H9 (cell line): ENCODE data around the gene CTSE. TPM values are rescaled to one million over a fixed set of nuclear protein-coding genes. Genes with fewer than 3 reads are reported as not detected.

Experiments used
- DNase-seq: peaks from one replicate; pipeline ENCODE4 v3.0.0-alpha.2; 2017
- H2AFZ ChIP-seq: one replicate; pipeline ENCODE4 v1.6.1; 2013; ENCODE audit warnings: mild to moderate bottlenecking, low read length, control low read depth, moderate library complexity
- H2AK5ac ChIP-seq: 2 replicates; pipeline ENCODE4 v1.6.1; 2013; ENCODE audit warnings: low read length, control low read depth, mixed read lengths; ENCODE audit not compliant: insufficient read length
- H2BK120ac ChIP-seq: one replicate; pipeline ENCODE4 v1.6.1; 2013; ENCODE audit warnings: low read depth, mild to moderate bottlenecking, low read length, control low read depth, inconsistent platforms; ENCODE audit not compliant: poor library complexity, severe bottlenecking
- H2BK12ac ChIP-seq: 2 replicates; pipeline ENCODE4 v1.6.1; 2013; ENCODE audit warnings: low read length, control low read depth, mixed read lengths, low read depth; ENCODE audit not compliant: insufficient read length
- H2BK15ac ChIP-seq: 2 replicates; pipeline ENCODE4 v1.6.1; 2013; ENCODE audit warnings: low read depth, low read length, control low read depth
- H2BK20ac ChIP-seq: one replicate; pipeline ENCODE4 v1.6.1; 2013; ENCODE audit warnings: low read depth, mild to moderate bottlenecking, low read length, control low read depth, inconsistent platforms; ENCODE audit not compliant: poor library complexity, severe bottlenecking
- H2BK5ac ChIP-seq: 2 replicates; pipeline ENCODE4 v1.6.1; 2013; ENCODE audit warnings: low read length, control low read depth, mixed read lengths; ENCODE audit not compliant: insufficient read length
- H3K14ac ChIP-seq: 2 replicates; pipeline ENCODE4 v1.6.1; 2013; ENCODE audit warnings: low read length, control low read depth; ENCODE audit not compliant: insufficient read depth
- H3K18ac ChIP-seq: 2 replicates; pipeline ENCODE4 v1.6.1; 2013; ENCODE audit warnings: low read depth, mild to moderate bottlenecking, mixed read lengths, low read length, control low read depth; ENCODE audit not compliant: insufficient read length
- H3K23ac ChIP-seq: 2 replicates; pipeline ENCODE4 v1.6.1; 2013; ENCODE audit warnings: low read length, control low read depth, mixed read lengths, low read depth; ENCODE audit not compliant: insufficient read length
- H3K23me2 ChIP-seq: 2 replicates; pipeline ENCODE4 v1.6.1; 2013; ENCODE audit warnings: low read depth, mild to moderate bottlenecking, mixed read lengths, low read length, control low read depth; ENCODE audit not compliant: insufficient read length, poor library complexity, severe bottlenecking
- H3K27ac ChIP-seq: 2 replicates; pipeline ENCODE4 v1.5.1; 2013; ENCODE audit warnings: low read length, control low read depth, mixed read lengths, low read depth; ENCODE audit not compliant: insufficient read length
- H3K27me3 ChIP-seq: 2 replicates; pipeline ENCODE4 v1.6.1; 2013; ENCODE audit warnings: low read length, control low read depth, inconsistent platforms; ENCODE audit not compliant: insufficient read depth
- H3K4ac ChIP-seq: 2 replicates; pipeline ENCODE4 v1.6.1; 2013; ENCODE audit warnings: low read depth, mild to moderate bottlenecking, control low read depth, inconsistent platforms, low read length, moderate library complexity
- H3K4me1 ChIP-seq: 2 replicates; pipeline ENCODE4 v1.6.1; 2013; ENCODE audit warnings: low read length, control low read depth, inconsistent platforms; ENCODE audit not compliant: insufficient read depth
- H3K4me2 ChIP-seq: 2 replicates; pipeline ENCODE4 v1.6.1; 2013; ENCODE audit warnings: low read length, control low read depth, mixed read lengths; ENCODE audit not compliant: insufficient read length, insufficient read depth
- H3K56ac ChIP-seq: 2 replicates; pipeline ENCODE4 v1.6.1; 2013; ENCODE audit warnings: low read depth, mild to moderate bottlenecking, mixed read lengths, low read length, control low read depth; ENCODE audit not compliant: insufficient read length
- H3K79me1 ChIP-seq: 2 replicates; pipeline ENCODE4 v1.6.1; 2013; ENCODE audit warnings: low read depth, mild to moderate bottlenecking, moderate library complexity, low read length, control low read depth, inconsistent platforms; ENCODE audit not compliant: insufficient read depth, poor library complexity, severe bottlenecking
- H3K79me2 ChIP-seq: 2 replicates; pipeline ENCODE4 v1.6.1; 2013; ENCODE audit warnings: low read length, control low read depth, inconsistent platforms; ENCODE audit not compliant: insufficient read depth
- H3K9ac ChIP-seq: 2 replicates; pipeline ENCODE4 v1.6.1; 2013; ENCODE audit warnings: low read length, control low read depth, mixed read lengths; ENCODE audit not compliant: insufficient read length; ENCODE audit errors: extremely low read depth
- H3K9me3 ChIP-seq: one replicate; pipeline ENCODE4 v1.6.1; 2013; ENCODE audit warnings: low read depth, low read length, inconsistent platforms; ENCODE audit not compliant: control insufficient read depth
- H3T11ph ChIP-seq: one replicate; pipeline ENCODE4 v1.6.1; 2013; ENCODE audit warnings: mild to moderate bottlenecking, low read length, control low read depth, inconsistent platforms
- H4K20me1 ChIP-seq: one replicate; pipeline ENCODE4 v1.6.1; 2013; ENCODE audit not compliant: control insufficient read depth, insufficient read length, insufficient read depth
- H4K5ac ChIP-seq: 2 replicates; pipeline ENCODE4 v1.6.1; 2013; ENCODE audit warnings: low read depth, mild to moderate bottlenecking, mixed read lengths, low read length, control low read depth; ENCODE audit not compliant: insufficient read length
- H4K8ac ChIP-seq: replicated peaks from 2 replicates; pipeline ENCODE4 v1.6.1; 2013; ENCODE audit warnings: low read length, control low read depth, mixed read lengths, low read depth; ENCODE audit not compliant: insufficient read length
- H4K91ac ChIP-seq: 2 replicates; pipeline ENCODE4 v1.6.1; 2013; ENCODE audit warnings: low read depth, mild to moderate bottlenecking, moderate library complexity, mixed read lengths, low read length, control low read depth; ENCODE audit not compliant: insufficient read length
- H3K27ac Mint-ChIP-seq, 3 experiments: 2 replicates in 2 of 3; 3 replicates in 1 of 3; pipeline ENCODE4 v1.8.0; 2020 to 2021; ENCODE audit warnings: mixed read lengths in 3 of 3, mild to moderate bottlenecking in 1 of 3, moderate library complexity in 1 of 3
- H3K27me3 Mint-ChIP-seq: 2 replicates; pipeline ENCODE4 v1.8.0; 2021; ENCODE audit warnings: low read depth, mild to moderate bottlenecking, moderate library complexity, mixed read lengths
- H3K36me3 Mint-ChIP-seq, 3 experiments: 2 replicates in 2 of 3; 3 replicates in 1 of 3; pipeline ENCODE4 v1.8.0; 2020 to 2021; ENCODE audit warnings: low read depth in 3 of 3, mixed read lengths in 3 of 3; ENCODE audit not compliant: insufficient read depth in 1 of 3
- H3K4me1 Mint-ChIP-seq, 2 experiments: 2 replicates each; pipeline ENCODE4 v1.8.0; 2020; ENCODE audit warnings: mixed read lengths in 2 of 2
- H3K4me3 Mint-ChIP-seq, 2 experiments: 2 replicates in 1 of 2; 3 replicates in 1 of 2; pipeline ENCODE4 v1.8.0; 2020 to 2021; ENCODE audit warnings: mild to moderate bottlenecking in 2 of 2, mixed read lengths in 2 of 2, moderate library complexity in 1 of 2
- H3K9me3 Mint-ChIP-seq, 2 experiments: 2 replicates in 1 of 2; 3 replicates in 1 of 2; pipeline ENCODE4 v1.8.0; 2020; ENCODE audit warnings: mild to moderate bottlenecking in 2 of 2, mixed read lengths in 2 of 2, moderate library complexity in 1 of 2
- CTCF ChIP-seq: fragments of 200-600 bp; sonication (generic); conservative IDR thresholded peaks from 3 replicates; pipeline ENCODE4 v1.8.0; 2021; ENCODE audit warnings: antibody characterized with exemption, mild to moderate bottlenecking
- WGBS: extraction: QIAGEN DNeasy Blood & Tissue Kit; methylation state at CpG from one replicate; pipeline ENCODE4 v1.1.7; 2013; ENCODE audit warnings: missing lambda C conversion rate, low lambda C conversion rate, mixed read lengths; ENCODE audit not compliant: insufficient read length; ENCODE audit errors: extremely low coverage; 5-methylcytosine and 5-hydroxymethylcytosine counted together
- total RNA-seq: library from RNA; stranded (reverse); gene quantifications from 2 replicates; pipeline ENCODE4 v1.2.1, GENCODE V29; 2021

The CTSE gene
- total RNA-seq, 1 experiment from 2014 or later = not detected

GRCh38 chr1:206025283-206025820, 1.7 kb upstream of the CTSE start:
- no peaks in the 10 kb centered on the region for H4K20me1 ChIP-seq
- no peak overlapping the region for H2AK5ac ChIP-seq
- H3T11ph ChIP-seq = no peak overlapping the region
- Mint-ChIP-seq H3K4me3 (no peak overlapping the region), H3K27ac (no peak overlapping the region), H3K27me3 (no peaks in the 10 kb centered on the region; the same call in none of the 2 replicates), H3K9me3 (no peaks in the 10 kb centered on the region; a peak in 2 of 5 replicates), H3K36me3 (no peaks in the 10 kb centered on the region), H3K4me1 (no peaks in the 10 kb centered on the region)
- H2BK15ac ChIP-seq = no peak overlapping the region
- no peak overlapping the region for H2BK12ac ChIP-seq
- no peak overlapping the region for H3K23ac ChIP-seq
- no peaks in the 10 kb centered on the region for H3K9me3 ChIP-seq
- H4K5ac ChIP-seq = no peak overlapping the region
- no peak overlapping the region for H3K4me2 ChIP-seq
- WGBS = no CpG with 5 or more reads among the region's 3 CpGs
- no peaks in the 10 kb centered on the region for H3K79me1 ChIP-seq
- H3K4ac ChIP-seq = no peak overlapping the region
- no peak overlapping the region for H4K91ac ChIP-seq
- no peak overlapping the region for H2BK20ac ChIP-seq
- no peak overlapping the region for H3K18ac ChIP-seq
- H3K79me2 ChIP-seq = no peaks in the 10 kb centered on the region
- H2BK5ac ChIP-seq = no peak overlapping the region
- H4K8ac ChIP-seq = no peak overlapping the region
- H3K14ac ChIP-seq = no peak overlapping the region
- no peak overlapping the region for H2AFZ ChIP-seq
- no peak for DNase-seq
- no peaks in the 10 kb centered on the region for H3K4me1 ChIP-seq
- H2BK120ac ChIP-seq = no peak overlapping the region
- no peak overlapping the region for H3K56ac ChIP-seq
- no peak overlapping the region for H3K27ac ChIP-seq
- H3K9ac ChIP-seq = no peak overlapping the region
- TF ChIP-seq CTCF = no peak
- H3K27me3 ChIP-seq = no peaks in the 10 kb centered on the region
- no peaks in the 10 kb centered on the region for H3K23me2 ChIP-seq
